ENCODE results near the gene SLC26A8.

DNA sequence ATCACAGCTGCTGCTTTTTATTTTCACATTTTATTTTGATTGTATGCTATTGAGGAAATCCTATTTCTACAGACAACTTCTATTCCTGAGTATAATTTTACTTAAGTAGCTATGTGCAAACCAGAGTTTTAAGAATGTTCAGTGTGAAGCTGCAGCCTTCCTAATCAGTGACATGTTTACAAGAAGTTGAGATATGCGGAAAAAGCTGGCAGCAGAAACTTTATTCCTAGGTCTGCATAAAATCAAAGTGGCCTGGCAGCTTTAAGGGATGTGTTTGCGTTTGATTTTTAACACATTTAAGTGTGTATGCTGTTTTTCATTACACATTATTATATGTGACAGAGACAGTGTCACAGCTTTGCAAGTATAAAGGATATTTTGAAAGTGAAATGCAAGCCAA is 29.4 kb upstream of the SLC26A8 start:
- TF ChIP-seq, protein P1, sequence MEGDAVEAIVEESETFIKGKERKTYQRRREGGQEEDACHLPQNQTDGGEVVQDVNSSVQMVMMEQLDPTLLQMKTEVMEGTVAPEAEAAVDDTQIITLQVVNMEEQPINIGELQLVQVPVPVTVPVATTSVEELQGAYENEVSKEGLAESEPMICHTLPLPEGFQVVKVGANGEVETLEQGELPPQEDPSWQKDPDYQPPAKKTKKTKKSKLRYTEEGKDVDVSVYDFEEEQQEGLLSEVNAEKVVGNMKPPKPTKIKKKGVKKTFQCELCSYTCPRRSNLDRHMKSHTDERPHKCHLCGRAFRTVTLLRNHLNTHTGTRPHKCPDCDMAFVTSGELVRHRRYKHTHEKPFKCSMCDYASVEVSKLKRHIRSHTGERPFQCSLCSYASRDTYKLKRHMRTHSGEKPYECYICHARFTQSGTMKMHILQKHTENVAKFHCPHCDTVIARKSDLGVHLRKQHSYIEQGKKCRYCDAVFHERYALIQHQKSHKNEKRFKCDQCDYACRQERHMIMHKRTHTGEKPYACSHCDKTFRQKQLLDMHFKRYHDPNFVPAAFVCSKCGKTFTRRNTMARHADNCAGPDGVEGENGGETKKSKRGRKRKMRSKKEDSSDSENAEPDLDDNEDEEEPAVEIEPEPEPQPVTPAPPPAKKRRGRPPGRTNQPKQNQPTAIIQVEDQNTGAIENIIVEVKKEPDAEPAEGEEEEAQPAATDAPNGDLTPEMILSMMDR (IDR thresholded peaks at IDR 0.05) = no peak
- TF ChIP-seq, protein P2, sequence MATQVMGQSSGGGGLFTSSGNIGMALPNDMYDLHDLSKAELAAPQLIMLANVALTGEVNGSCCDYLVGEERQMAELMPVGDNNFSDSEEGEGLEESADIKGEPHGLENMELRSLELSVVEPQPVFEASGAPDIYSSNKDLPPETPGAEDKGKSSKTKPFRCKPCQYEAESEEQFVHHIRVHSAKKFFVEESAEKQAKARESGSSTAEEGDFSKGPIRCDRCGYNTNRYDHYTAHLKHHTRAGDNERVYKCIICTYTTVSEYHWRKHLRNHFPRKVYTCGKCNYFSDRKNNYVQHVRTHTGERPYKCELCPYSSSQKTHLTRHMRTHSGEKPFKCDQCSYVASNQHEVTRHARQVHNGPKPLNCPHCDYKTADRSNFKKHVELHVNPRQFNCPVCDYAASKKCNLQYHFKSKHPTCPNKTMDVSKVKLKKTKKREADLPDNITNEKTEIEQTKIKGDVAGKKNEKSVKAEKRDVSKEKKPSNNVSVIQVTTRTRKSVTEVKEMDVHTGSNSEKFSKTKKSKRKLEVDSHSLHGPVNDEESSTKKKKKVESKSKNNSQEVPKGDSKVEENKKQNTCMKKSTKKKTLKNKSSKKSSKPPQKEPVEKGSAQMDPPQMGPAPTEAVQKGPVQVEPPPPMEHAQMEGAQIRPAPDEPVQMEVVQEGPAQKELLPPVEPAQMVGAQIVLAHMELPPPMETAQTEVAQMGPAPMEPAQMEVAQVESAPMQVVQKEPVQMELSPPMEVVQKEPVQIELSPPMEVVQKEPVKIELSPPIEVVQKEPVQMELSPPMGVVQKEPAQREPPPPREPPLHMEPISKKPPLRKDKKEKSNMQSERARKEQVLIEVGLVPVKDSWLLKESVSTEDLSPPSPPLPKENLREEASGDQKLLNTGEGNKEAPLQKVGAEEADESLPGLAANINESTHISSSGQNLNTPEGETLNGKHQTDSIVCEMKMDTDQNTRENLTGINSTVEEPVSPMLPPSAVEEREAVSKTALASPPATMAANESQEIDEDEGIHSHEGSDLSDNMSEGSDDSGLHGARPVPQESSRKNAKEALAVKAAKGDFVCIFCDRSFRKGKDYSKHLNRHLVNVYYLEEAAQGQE (IDR thresholded peaks at IDR 0.05; ENCODE audit: insufficient read depth in 1 of 2, low read depth in 2 of 2, low read length in 1 of 2) = no peak
- TF ChIP-seq POLR2AphosphoS5 (IDR thresholded peaks at IDR 0.05; ENCODE audit: low read depth, low read length) (no peak), SIN3A (IDR thresholded peaks at IDR 0.05; ENCODE audit: borderline replicate concordance, insufficient read depth, low read depth, low read length) (no peak)

Measured in Panc1 (cell line).